Suprapubic skin (tissue), 4 donors: Measurements from ENCODE around the gene ANTXR1. TPM values are rescaled to one million over a fixed set of nuclear protein-coding genes. Genes with fewer than 3 reads are reported as not detected.

Experiments used
- DNase-seq, 2 donors: peaks; one replicate each; pipeline ENCODE4 v3.0.0-alpha.2; 2019; ENCODE audit warnings: low spot score in 2 of 2
- H3K27ac ChIP-seq: fragments of 200-600 bp; sonication (generic); one replicate; pipeline ENCODE4 v1.5.1; 2019
- H3K27me3 ChIP-seq: fragments of 200-600 bp; sonication (generic); one replicate; pipeline ENCODE4 v1.5.1; 2019
- H3K36me3 ChIP-seq: fragments of 200-600 bp; sonication (generic); one replicate; pipeline ENCODE4 v1.5.1; 2019
- H3K4me1 ChIP-seq: fragments of 200-600 bp; sonication (generic); one replicate; pipeline ENCODE4 v1.5.1; 2019
- H3K4me3 ChIP-seq: fragments of 200-600 bp; sonication (generic); one replicate; pipeline ENCODE4 v1.5.1; 2019; ENCODE audit warnings: mild to moderate bottlenecking
- H3K9me3 ChIP-seq: fragments of 200-600 bp; sonication (generic); one replicate; pipeline ENCODE4 v1.5.1; 2019
- CTCF ChIP-seq, 2 donors: fragments of 200-600 bp in 1 of 2; fragments of 450-650 bp in 1 of 2; sonication (generic) in 1 of 2; IDR thresholded peaks; one replicate each; pipeline ENCODE4 v1.5.1; 2016 to 2019; ENCODE audit warnings: antibody characterized with exemption in 2 of 2, mild to moderate bottlenecking in 1 of 2, moderate library complexity in 1 of 2
- EP300 ChIP-seq: sonication (generic); formaldehyde crosslinking; IDR thresholded peaks from one replicate; pipeline ENCODE4 v1.6.1; 2017; ENCODE audit warnings: antibody characterized with exemption
- POLR2A ChIP-seq, 2 donors: fragments of 450-650 bp; IDR thresholded peaks; one replicate each; pipeline ENCODE4 v1.6.1; 2017; ENCODE audit warnings: antibody characterized with exemption in 2 of 2, mild to moderate bottlenecking in 2 of 2, moderate library complexity in 2 of 2
- POLR2AphosphoS5 ChIP-seq, 3 donors: sonication (generic); formaldehyde crosslinking; IDR thresholded peaks; one replicate each; pipeline ENCODE4 v1.6.1; 2017; ENCODE audit warnings: antibody characterized with exemption in 3 of 3
- WGBS: methylation state at CpG from one replicate; pipeline ENCODE4 v1.1.5; 2018; 5-methylcytosine and 5-hydroxymethylcytosine counted together
- total RNA-seq, 4 donors: library from RNA; depleted of rRNA; stranded (reverse); fragments of >200 nt; gene quantifications; one replicate each; pipeline ENCODE4 v1.1.0, GENCODE V29; 2016

Gene ANTXR1
- total RNA-seq, 4 donors from 2014 or later = 35.5 to 111 (median 66.6) TPM

- no peak for TF ChIP-seq EP300
- no peak for TF ChIP-seq POLR2AphosphoS5 (IDR thresholded peaks at IDR 0.05)
- no peak for TF ChIP-seq CTCF (IDR thresholded peaks at IDR 0.05)
- no peaks in the 10 kb centered on the region for H3K9me3 ChIP-seq
- H3K4me1 ChIP-seq = peaks cover 18% of the 10 kb centered on the region
- H3K27ac ChIP-seq = peak overlapping the region; percentile 5
- DNase-seq = no peak
- 74% methylated on average over 3 of the region's 3 CpGs for WGBS
- H3K27me3 ChIP-seq = no peaks in the 10 kb centered on the region
- peaks cover 3% of the 10 kb centered on the region for H3K36me3 ChIP-seq
- H3K4me3 ChIP-seq = no peak overlapping the region
Observed at GRCh38 chr2:69088466-69088865, 75.5 kb downstream of the ANTXR1 start.

- no peak overlapping the region for H3K27ac ChIP-seq
- no peak for DNase-seq
Observed at GRCh38 chr2:69089266-69089665, 76.3 kb downstream of the ANTXR1 start.

GRCh38 chr2:69089998-69090397 is 77.0 kb downstream of the ANTXR1 start:
- H3K27ac ChIP-seq = no peak overlapping the region

More at GRCh38 chr2:69089266-69089665, 76.3 kb downstream of the ANTXR1 start:
- Histone ChIP-seq H3K36me3 (peaks cover 3% of the 10 kb centered on the region), H3K4me3 (no peak overlapping the region), H3K9me3 (no peaks in the 10 kb centered on the region), H3K27me3 (no peaks in the 10 kb centered on the region), H3K4me1 (peaks cover 14% of the 10 kb centered on the region)
- 69% methylated on average over 3 of the region's 3 CpGs for WGBS
- no peak for TF ChIP-seq POLR2AphosphoS5 (IDR thresholded peaks at IDR 0.05)
- TF ChIP-seq POLR2A (IDR thresholded peaks at IDR 0.05) = no peak
- no peak for TF ChIP-seq EP300
- no peak for TF ChIP-seq CTCF (IDR thresholded peaks at IDR 0.05)

GRCh38 chr2:69090820-69091219 is 77.8 kb downstream of the ANTXR1 start:
- H3K36me3 ChIP-seq = peaks cover 3% of the 10 kb centered on the region
- no peak for DNase-seq
- no peak overlapping the region for H3K27ac ChIP-seq
- TF ChIP-seq POLR2AphosphoS5 (IDR thresholded peaks at IDR 0.05) = no peak
- no peak for TF ChIP-seq EP300
- TF ChIP-seq CTCF (IDR thresholded peaks at IDR 0.05) = no peak
- TF ChIP-seq POLR2A (IDR thresholded peaks at IDR 0.05) = no peak
- 88% methylated on average over 6 of the region's 6 CpGs for WGBS
- no peak overlapping the region for H3K4me3 ChIP-seq
- H3K9me3 ChIP-seq = no peaks in the 10 kb centered on the region
- H3K4me1 ChIP-seq = peaks cover 14% of the 10 kb centered on the region
- no peaks in the 10 kb centered on the region for H3K27me3 ChIP-seq

More at GRCh38 chr2:69089998-69090397, 77.0 kb downstream of the ANTXR1 start:
- Histone ChIP-seq H3K4me3 (no peak overlapping the region), H3K4me1 (peaks cover 14% of the 10 kb centered on the region), H3K27me3 (no peaks in the 10 kb centered on the region), H3K36me3 (peaks cover 3% of the 10 kb centered on the region), H3K9me3 (no peaks in the 10 kb centered on the region)
- 79% methylated on average over 1 of the region's 1 CpG for WGBS
- TF ChIP-seq POLR2AphosphoS5 (IDR thresholded peaks at IDR 0.05) = no peak
- TF ChIP-seq POLR2A (IDR thresholded peaks at IDR 0.05) = no peak
- TF ChIP-seq EP300 = no peak
- no peak for TF ChIP-seq CTCF (IDR thresholded peaks at IDR 0.05)
- no peak for DNase-seq

- TF ChIP-seq POLR2AphosphoS5 (IDR thresholded peaks at IDR 0.05) = no peak
- no peak for TF ChIP-seq CTCF (IDR thresholded peaks at IDR 0.05)
- no peak for TF ChIP-seq EP300
- no peak for TF ChIP-seq POLR2A (IDR thresholded peaks at IDR 0.05)
- Histone ChIP-seq H3K27me3 (no peaks in the 10 kb centered on the region), H3K4me3 (no peak overlapping the region), H3K9me3 (no peaks in the 10 kb centered on the region), H3K36me3 (peaks cover 3% of the 10 kb centered on the region), H3K27ac (no peak overlapping the region), H3K4me1 (peaks cover 23% of the 10 kb centered on the region)
- no peak for DNase-seq
- WGBS = 94% methylated on average over 1 of the region's 1 CpG
Observed at GRCh38 chr2:69092857-69093256, 79.9 kb downstream of the ANTXR1 start.
